ENCODE results near the gene INPPL1. TPM values are rescaled to one million over a fixed set of nuclear protein-coding genes. Genes with fewer than 3 reads are reported as not detected.

Gene INPPL1
- total and polyA plus RNA-seq, 12 donors: 50.1 to 146 (median 107) TPM

- intact Hi-C loops (cut with DNase I): loop anchor here in 3 of 10 donors (5.0 to 10.0 kb wide), 3 partner anchors 179 to 221 kb away; partner anchors contain the start of gene CLPB (in 1 of the 3)
- Histone ChIP-seq H3K27ac (peak overlapping the region in 2 of 10 donors; percentile 4 to 34), H3K4me3 (no peak overlapping the region), H3K9me3 (no peaks in the 10 kb centered on the region), H3K36me3 (peaks cover 0 to 75% (median 55%) of the 10 kb centered on the region in 9 donors), H3K4me1 (peaks cover 10 to 65% (median 31%) of the 10 kb centered on the region in 9 donors), H3K27me3 (peaks cover 0 to 28% (median 10%) of the 10 kb centered on the region in 7 donors)
- DNase-seq: no peak
- no peak for ATAC-seq
- WGBS, 2 donors: 59 to 66% methylated on average over 4 of the region's 4 CpGs
- TF ChIP-seq CTCF (IDR thresholded peaks at IDR 0.05): no peak
These were observed 11.6 kb downstream of the INPPL1 start for GRCh38 chr11:72236083-72236697.

DNA sequence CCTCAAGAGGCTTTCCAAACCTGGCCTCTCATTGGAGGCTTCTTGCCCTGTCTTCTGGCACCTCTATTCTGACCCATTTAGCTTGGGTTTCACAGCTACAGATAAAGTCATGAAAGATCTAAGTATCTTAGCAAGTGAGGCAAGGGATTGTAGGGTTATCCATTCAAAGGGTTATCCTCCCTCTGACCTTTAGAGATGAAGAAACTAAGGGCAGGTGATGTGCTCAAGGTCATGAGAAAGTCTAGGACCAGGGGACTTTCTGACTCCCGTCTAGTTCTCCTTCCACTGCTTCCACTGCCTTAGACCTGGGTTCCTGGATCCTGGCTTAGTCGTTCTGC, 12.2 kb downstream of the INPPL1 start:
- intact Hi-C loops (cut with DNase I): loop anchor here in 3 of 10 donors (5.0 to 10.0 kb wide), 3 partner anchors 178 to 222 kb away; partner anchors contain the start of gene CLPB (in 1 of the 3)
- WGBS, 2 donors: 74 to 82% methylated on average over 2 of the region's 2 CpGs

GRCh38 chr11:72237112-72237931, 12.8 kb downstream of the INPPL1 start:
- intact Hi-C loops (cut with DNase I): loop anchor here in 3 of 10 donors (5.0 to 10.0 kb wide), 3 partner anchors 177 to 223 kb away; partner anchors contain the start of gene CLPB (in 1 of the 3)
- Histone ChIP-seq H3K27ac (no peak overlapping the region), H3K36me3 (peaks cover 0 to 63% (median 45%) of the 10 kb centered on the region in 9 donors), H3K27me3 (peaks cover 0 to 39% (median 21%) of the 10 kb centered on the region in 7 donors), H3K9me3 (no peaks in the 10 kb centered on the region), H3K4me3 (no peak overlapping the region), H3K4me1 (peaks cover 10 to 58% (median 28%) of the 10 kb centered on the region in 9 donors)
- no peak for TF ChIP-seq CTCF (IDR thresholded peaks at IDR 0.05)
- 82 to 87% methylated on average over 22 of the region's 22 CpGs for WGBS, 2 donors
- ATAC-seq (peak in 3 of 8 donors; percentile 1 to 3 (median 2)), DNase-seq (peak in 1 of 2 donors; percentile 3)

More for the DNA sequence above, 12.2 kb downstream of the INPPL1 start:
- Histone ChIP-seq H3K27me3 (peaks cover 0 to 34% (median 15%) of the 10 kb centered on the region in 7 donors), H3K4me3 (no peak overlapping the region), H3K4me1 (peaks cover 10 to 60% (median 28%) of the 10 kb centered on the region in 9 donors), H3K27ac (peak overlapping the region in 2 of 10 donors; percentile 4 to 34), H3K36me3 (peaks cover 0 to 69% (median 51%) of the 10 kb centered on the region in 9 donors), H3K9me3 (no peaks in the 10 kb centered on the region)
- no peak for TF ChIP-seq CTCF (IDR thresholded peaks at IDR 0.05)
- no peak for ATAC-seq
- DNase-seq: no peak

DNA sequence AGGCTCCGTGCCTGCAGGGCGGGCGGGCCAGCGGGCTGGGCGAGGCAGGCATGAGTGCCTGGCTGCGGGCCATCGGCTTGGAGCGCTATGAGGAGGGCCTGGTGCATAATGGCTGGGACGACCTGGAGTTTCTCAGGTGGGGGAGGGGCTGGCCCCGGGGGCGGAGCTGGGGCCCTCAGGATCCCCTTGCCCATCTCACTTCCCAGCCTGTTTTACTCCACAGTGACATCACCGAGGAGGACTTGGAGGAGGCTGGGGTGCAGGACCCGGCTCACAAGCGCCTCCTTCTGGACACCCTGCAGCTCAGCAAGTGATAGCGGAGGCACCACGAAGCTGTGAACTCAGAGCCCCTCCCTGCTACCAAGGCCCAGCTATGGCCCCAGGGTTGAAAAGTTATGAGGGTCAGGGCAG, 13.5 kb downstream of the INPPL1 start:
- Histone ChIP-seq H3K4me3 (no peak overlapping the region), H3K4me1 (peaks cover 10 to 58% (median 28%) of the 10 kb centered on the region in 9 donors), H3K36me3 (peaks cover 0 to 56% (median 38%) of the 10 kb centered on the region in 9 donors), H3K9me3 (no peaks in the 10 kb centered on the region), H3K27ac (no peak overlapping the region), H3K27me3 (peaks cover 0 to 47% (median 28%) of the 10 kb centered on the region in 7 donors)
- 29 to 54% methylated on average over 16 of the region's 16 CpGs for WGBS, 2 donors
- ATAC-seq (peak; percentile 12 to 60 (median 34)), DNase-seq (peak in 1 of 2 donors; percentile 33)
- intact Hi-C loops (cut with DNase I): loop anchor here in 3 of 10 donors (5.0 to 10.0 kb wide), 3 partner anchors 177 to 223 kb away; partner anchors contain the start of gene CLPB (in 1 of the 3)
- TF ChIP-seq CTCF (IDR thresholded peaks at IDR 0.05): peak; percentile 41 to 77 (median 67)
